ENCODE results near the gene NAB2. TPM values are rescaled to one million over a fixed set of nuclear protein-coding genes. Genes with fewer than 3 reads are reported as not detected.

Gene NAB2
- total RNA-seq, 1 donor from 2014 or later = 32.0 TPM

- H3K36me3 ChIP-seq (ENCODE audit: control insufficient read depth, insufficient read depth, low read length) = no peaks in the 10 kb centered on the region
- no peak for TF ChIP-seq CTCF (IDR thresholded peaks at IDR 0.05; ENCODE audit: insufficient read depth, low read length, poor library complexity, severe bottlenecking)
- DNase-seq (ENCODE audit: low read depth) = no peak
- H3K4me3 ChIP-seq (ENCODE audit: low read depth, low read length) = no peak overlapping the region
- H3K27me3 ChIP-seq (ENCODE audit: control insufficient read depth, insufficient read depth, low read length) = peaks cover 6% of the 10 kb centered on the region
Observed at GRCh38 chr12:57044889-57045288, 44.0 kb upstream of the NAB2 start.

GRCh38 chr12:57046086-57046791 lies 42.7 kb upstream of the NAB2 start:
- no peak for DNase-seq (ENCODE audit: low read depth)
- no peak overlapping the region for H3K4me3 ChIP-seq (ENCODE audit: low read depth, low read length)
- TF ChIP-seq CTCF (IDR thresholded peaks at IDR 0.05; ENCODE audit: insufficient read depth, low read length, poor library complexity, severe bottlenecking) = no peak
- H3K36me3 ChIP-seq (ENCODE audit: control insufficient read depth, insufficient read depth, low read length) = no peaks in the 10 kb centered on the region
- H3K27me3 ChIP-seq (ENCODE audit: control insufficient read depth, insufficient read depth, low read length) = peaks cover 3% of the 10 kb centered on the region

- Histone ChIP-seq H3K27me3 (ENCODE audit: control insufficient read depth, insufficient read depth, low read length) (peaks cover 5% of the 10 kb centered on the region), H3K4me3 (ENCODE audit: low read depth, low read length) (no peak overlapping the region), H3K36me3 (ENCODE audit: control insufficient read depth, insufficient read depth, low read length) (no peaks in the 10 kb centered on the region)
- TF ChIP-seq CTCF (IDR thresholded peaks at IDR 0.05; ENCODE audit: insufficient read depth, low read length, poor library complexity, severe bottlenecking) = no peak
- DNase-seq (ENCODE audit: low read depth) = no peak
Observed at GRCh38 chr12:57046947-57047890, 41.7 kb upstream of the NAB2 start.

GRCh38 chr12:57047981-57048380 lies 40.9 kb upstream of the NAB2 start:
- Histone ChIP-seq H3K4me3 (ENCODE audit: low read depth, low read length) (no peak overlapping the region), H3K36me3 (ENCODE audit: control insufficient read depth, insufficient read depth, low read length) (no peaks in the 10 kb centered on the region), H3K27me3 (ENCODE audit: control insufficient read depth, insufficient read depth, low read length) (peaks cover 5% of the 10 kb centered on the region)
- TF ChIP-seq CTCF (IDR thresholded peaks at IDR 0.05; ENCODE audit: insufficient read depth, low read length, poor library complexity, severe bottlenecking) = no peak
- no peak for DNase-seq (ENCODE audit: low read depth)

GRCh38 chr12:57048423-57049118 lies 40.3 kb upstream of the NAB2 start:
- no peak for DNase-seq (ENCODE audit: low read depth)
- H3K4me3 ChIP-seq (ENCODE audit: low read depth, low read length) = no peak overlapping the region
- TF ChIP-seq CTCF (IDR thresholded peaks at IDR 0.05; ENCODE audit: insufficient read depth, low read length, poor library complexity, severe bottlenecking) = no peak
- peaks cover 5% of the 10 kb centered on the region for H3K27me3 ChIP-seq (ENCODE audit: control insufficient read depth, insufficient read depth, low read length)
- no peaks in the 10 kb centered on the region for H3K36me3 ChIP-seq (ENCODE audit: control insufficient read depth, insufficient read depth, low read length)

Measured in kidney epithelial cell (primary cell).